ENCODE measurements around the gene FMO2. TPM values are rescaled to one million over a fixed set of nuclear protein-coding genes. Genes with fewer than 3 reads are reported as not detected.

FMO2 gene
- total and polyA plus RNA-seq, 2 of the 8 experiments (the other 6 are each of a cell fraction or from before 2014, with no cell fraction given), result not detected

- TF ChIP-seq, protein P1, sequence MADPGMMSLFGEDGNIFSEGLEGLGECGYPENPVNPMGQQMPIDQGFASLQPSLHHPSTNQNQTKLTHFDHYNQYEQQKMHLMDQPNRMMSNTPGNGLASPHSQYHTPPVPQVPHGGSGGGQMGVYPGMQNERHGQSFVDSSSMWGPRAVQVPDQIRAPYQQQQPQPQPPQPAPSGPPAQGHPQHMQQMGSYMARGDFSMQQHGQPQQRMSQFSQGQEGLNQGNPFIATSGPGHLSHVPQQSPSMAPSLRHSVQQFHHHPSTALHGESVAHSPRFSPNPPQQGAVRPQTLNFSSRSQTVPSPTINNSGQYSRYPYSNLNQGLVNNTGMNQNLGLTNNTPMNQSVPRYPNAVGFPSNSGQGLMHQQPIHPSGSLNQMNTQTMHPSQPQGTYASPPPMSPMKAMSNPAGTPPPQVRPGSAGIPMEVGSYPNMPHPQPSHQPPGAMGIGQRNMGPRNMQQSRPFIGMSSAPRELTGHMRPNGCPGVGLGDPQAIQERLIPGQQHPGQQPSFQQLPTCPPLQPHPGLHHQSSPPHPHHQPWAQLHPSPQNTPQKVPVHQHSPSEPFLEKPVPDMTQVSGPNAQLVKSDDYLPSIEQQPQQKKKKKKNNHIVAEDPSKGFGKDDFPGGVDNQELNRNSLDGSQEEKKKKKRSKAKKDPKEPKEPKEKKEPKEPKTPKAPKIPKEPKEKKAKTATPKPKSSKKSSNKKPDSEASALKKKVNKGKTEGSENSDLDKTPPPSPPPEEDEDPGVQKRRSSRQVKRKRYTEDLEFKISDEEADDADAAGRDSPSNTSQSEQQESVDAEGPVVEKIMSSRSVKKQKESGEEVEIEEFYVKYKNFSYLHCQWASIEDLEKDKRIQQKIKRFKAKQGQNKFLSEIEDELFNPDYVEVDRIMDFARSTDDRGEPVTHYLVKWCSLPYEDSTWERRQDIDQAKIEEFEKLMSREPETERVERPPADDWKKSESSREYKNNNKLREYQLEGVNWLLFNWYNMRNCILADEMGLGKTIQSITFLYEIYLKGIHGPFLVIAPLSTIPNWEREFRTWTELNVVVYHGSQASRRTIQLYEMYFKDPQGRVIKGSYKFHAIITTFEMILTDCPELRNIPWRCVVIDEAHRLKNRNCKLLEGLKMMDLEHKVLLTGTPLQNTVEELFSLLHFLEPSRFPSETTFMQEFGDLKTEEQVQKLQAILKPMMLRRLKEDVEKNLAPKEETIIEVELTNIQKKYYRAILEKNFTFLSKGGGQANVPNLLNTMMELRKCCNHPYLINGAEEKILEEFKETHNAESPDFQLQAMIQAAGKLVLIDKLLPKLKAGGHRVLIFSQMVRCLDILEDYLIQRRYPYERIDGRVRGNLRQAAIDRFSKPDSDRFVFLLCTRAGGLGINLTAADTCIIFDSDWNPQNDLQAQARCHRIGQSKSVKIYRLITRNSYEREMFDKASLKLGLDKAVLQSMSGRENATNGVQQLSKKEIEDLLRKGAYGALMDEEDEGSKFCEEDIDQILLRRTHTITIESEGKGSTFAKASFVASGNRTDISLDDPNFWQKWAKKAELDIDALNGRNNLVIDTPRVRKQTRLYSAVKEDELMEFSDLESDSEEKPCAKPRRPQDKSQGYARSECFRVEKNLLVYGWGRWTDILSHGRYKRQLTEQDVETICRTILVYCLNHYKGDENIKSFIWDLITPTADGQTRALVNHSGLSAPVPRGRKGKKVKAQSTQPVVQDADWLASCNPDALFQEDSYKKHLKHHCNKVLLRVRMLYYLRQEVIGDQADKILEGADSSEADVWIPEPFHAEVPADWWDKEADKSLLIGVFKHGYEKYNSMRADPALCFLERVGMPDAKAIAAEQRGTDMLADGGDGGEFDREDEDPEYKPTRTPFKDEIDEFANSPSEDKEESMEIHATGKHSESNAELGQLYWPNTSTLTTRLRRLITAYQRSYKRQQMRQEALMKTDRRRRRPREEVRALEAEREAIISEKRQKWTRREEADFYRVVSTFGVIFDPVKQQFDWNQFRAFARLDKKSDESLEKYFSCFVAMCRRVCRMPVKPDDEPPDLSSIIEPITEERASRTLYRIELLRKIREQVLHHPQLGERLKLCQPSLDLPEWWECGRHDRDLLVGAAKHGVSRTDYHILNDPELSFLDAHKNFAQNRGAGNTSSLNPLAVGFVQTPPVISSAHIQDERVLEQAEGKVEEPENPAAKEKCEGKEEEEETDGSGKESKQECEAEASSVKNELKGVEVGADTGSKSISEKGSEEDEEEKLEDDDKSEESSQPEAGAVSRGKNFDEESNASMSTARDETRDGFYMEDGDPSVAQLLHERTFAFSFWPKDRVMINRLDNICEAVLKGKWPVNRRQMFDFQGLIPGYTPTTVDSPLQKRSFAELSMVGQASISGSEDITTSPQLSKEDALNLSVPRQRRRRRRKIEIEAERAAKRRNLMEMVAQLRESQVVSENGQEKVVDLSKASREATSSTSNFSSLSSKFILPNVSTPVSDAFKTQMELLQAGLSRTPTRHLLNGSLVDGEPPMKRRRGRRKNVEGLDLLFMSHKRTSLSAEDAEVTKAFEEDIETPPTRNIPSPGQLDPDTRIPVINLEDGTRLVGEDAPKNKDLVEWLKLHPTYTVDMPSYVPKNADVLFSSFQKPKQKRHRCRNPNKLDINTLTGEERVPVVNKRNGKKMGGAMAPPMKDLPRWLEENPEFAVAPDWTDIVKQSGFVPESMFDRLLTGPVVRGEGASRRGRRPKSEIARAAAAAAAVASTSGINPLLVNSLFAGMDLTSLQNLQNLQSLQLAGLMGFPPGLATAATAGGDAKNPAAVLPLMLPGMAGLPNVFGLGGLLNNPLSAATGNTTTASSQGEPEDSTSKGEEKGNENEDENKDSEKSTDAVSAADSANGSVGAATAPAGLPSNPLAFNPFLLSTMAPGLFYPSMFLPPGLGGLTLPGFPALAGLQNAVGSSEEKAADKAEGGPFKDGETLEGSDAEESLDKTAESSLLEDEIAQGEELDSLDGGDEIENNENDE (IDR thresholded peaks at IDR 0.05; ENCODE audit: insufficient replicate concordance, low read length), result no peak
- TF ChIP-seq GABPA (IDR thresholded peaks at IDR 0.05; ENCODE audit: borderline replicate concordance, insufficient read depth, low read length) (no peak), BRCA1 (IDR thresholded peaks at IDR 0.05; ENCODE audit: low read depth, low read length) (no peak), POU5F1 (IDR thresholded peaks at IDR 0.05; ENCODE audit: low read depth, low read length) (no peak), KDM4A (IDR thresholded peaks at IDR 0.05; ENCODE audit: low read depth, low read length, severe bottlenecking) (no peak), SIN3A (conservative IDR thresholded peaks at IDR 0.05 in 1 of 2, IDR thresholded peaks at IDR 0.05 in 1 of 2; ENCODE audit: low read depth in 1 of 2, low read length in 2 of 2) (no peak), YY1 (IDR thresholded peaks at IDR 0.05; ENCODE audit: low read depth, low read length) (no peak), KDM1A (IDR thresholded peaks at IDR 0.05; ENCODE audit: borderline replicate concordance, low read length) (no peak)
These were observed 63.7 kb downstream of the FMO2 start (continued) for GRCh38 chr1:171248841-171249240.

Data from H1 (cell line).